D721Med (cell line): ENCODE measurements around the gene TEDC1.

Experiments
- DNase-seq: peaks from one replicate; pipeline ENCODE4 v3.0.0; 2011; ENCODE audit warnings: low spot score; ENCODE audit not compliant: insufficient read length
- FAIRE-seq: peaks from 2 replicates; lab custom pipeline; 2011; peaks lifted over from hg19 to GRCh38; lab: Jason Lieb, UNC
- CTCF ChIP-seq: IDR thresholded peaks from 2 replicates; pipeline ENCODE4 v1.5.1; 2012; ENCODE audit warnings: mild to moderate bottlenecking, control low read depth; ENCODE audit not compliant: insufficient read depth; ENCODE audit errors: missing control alignments

The TEDC1 gene

GRCh38 chr14:105467249-105467941 is 23.7 kb upstream of the TEDC1 start:
- FAIRE-seq (no peak), DNase-seq (no peak)
- no peak for TF ChIP-seq CTCF

GRCh38 chr14:105467942-105468471 is 23.0 kb upstream of the TEDC1 start:
- DNase-seq (no peak), FAIRE-seq (no peak)
- no peak for TF ChIP-seq CTCF

- FAIRE-seq (no peak), DNase-seq (no peak)
- TF ChIP-seq CTCF = no peak
Measured at GRCh38 chr14:105468621-105469241, 22.3 kb upstream of the TEDC1 start.

GRCh38 chr14:105469456-105470349 is 21.3 kb upstream of the TEDC1 start:
- DNase-seq (no peak), FAIRE-seq (no peak)
- no peak for TF ChIP-seq CTCF

- TF ChIP-seq CTCF = no peak
- FAIRE-seq = no peak
- no peak for DNase-seq
Measured at GRCh38 chr14:105470350-105471296, 20.4 kb upstream of the TEDC1 start.

GRCh38 chr14:105471297-105471821 is 19.7 kb upstream of the TEDC1 start:
- no peak for TF ChIP-seq CTCF
- FAIRE-seq (no peak), DNase-seq (no peak)
